Measurements from ENCODE around the gene AMBP. TPM values are rescaled to one million over a fixed set of nuclear protein-coding genes. Genes with fewer than 3 reads are reported as not detected.

Gene AMBP
- total RNA-seq, 2 experiments from 2014 or later, result not detected

DNA sequence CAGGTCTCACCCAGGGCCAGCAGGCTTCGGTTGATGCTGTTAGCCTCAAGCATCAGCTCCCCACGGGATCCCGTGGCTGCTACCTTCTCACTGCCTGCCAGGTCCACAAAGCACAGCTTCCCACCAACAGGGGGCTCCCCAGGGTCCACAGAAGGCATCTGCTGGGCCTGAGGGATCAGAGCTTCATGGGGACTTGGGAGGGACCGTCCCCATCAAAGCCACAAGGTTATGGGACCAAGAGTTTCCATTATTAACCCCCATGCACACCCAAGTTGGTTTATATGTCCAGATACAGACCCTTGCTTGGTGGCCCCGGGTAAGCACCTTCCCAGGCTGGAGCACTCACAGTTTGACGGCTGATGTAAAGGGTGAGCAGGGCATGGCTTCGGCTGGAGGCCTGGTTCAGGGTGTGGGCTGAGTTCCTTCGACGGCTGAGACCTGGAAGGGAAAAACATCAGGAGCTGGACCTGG, 18.0 kb upstream of the AMBP start:
- no peaks in the 10 kb centered on the region for H3K36me3 Mint-ChIP-seq (ENCODE audit: low read depth)
- ATAC-seq, result no peak
- no peak overlapping the region for H3K4me3 Mint-ChIP-seq
- no peaks in the 10 kb centered on the region for H3K9me3 Mint-ChIP-seq (ENCODE audit: insufficient read depth)
- no peak overlapping the region for H3K27ac Mint-ChIP-seq
- ChIA-PET POLR2A (no interaction called here), CTCF (interaction anchor here (1.4 kb wide), 1 partner anchor 13 kb away, joined by 6 read pairs; no protein-coding TSS in a partner anchor)
- H3K4me1 Mint-ChIP-seq (ENCODE audit: low read depth), result no peaks in the 10 kb centered on the region
- no peak for DNase-seq
- peaks cover 29% of the 10 kb centered on the region for H3K27me3 Mint-ChIP-seq (ENCODE audit: low read depth)

DNA sequence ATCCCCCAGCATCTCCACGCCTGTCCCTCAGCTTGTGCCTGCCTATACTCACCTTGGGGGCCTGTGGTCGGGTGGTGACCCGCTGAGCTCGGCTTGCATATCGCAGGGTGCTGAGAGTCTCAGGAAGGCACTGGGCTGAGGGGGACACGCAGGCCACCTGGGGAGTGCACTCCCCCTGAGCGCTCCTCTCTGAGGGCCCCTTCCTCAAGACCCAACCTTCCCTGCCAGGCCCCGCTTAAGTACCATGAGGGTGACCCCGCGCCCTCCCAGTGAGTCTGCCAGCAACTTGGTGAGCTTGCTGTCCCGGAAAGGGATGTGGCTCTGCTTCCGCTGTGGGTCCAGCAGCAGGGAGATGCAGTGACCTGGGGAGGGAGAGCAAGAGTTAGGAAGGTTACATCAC, 16.9 kb upstream of the AMBP start:
- Mint-ChIP-seq H3K27ac (no peak overlapping the region), H3K27me3 (ENCODE audit: low read depth) (peaks cover 25% of the 10 kb centered on the region), H3K4me1 (ENCODE audit: low read depth) (no peaks in the 10 kb centered on the region), H3K4me3 (no peak overlapping the region), H3K36me3 (ENCODE audit: low read depth) (no peaks in the 10 kb centered on the region), H3K9me3 (ENCODE audit: insufficient read depth) (no peaks in the 10 kb centered on the region)
- POLR2A ChIA-PET, result no interaction called here
- CTCF ChIA-PET, result interaction anchor here (0.9 to 1.4 kb wide), 4 partner anchors 12 to 38 kb away, joined by 3 to 6 read pairs (median 4); no protein-coding TSS in a partner anchor
- no peak for ATAC-seq
- DNase-seq, result no peak

DNA sequence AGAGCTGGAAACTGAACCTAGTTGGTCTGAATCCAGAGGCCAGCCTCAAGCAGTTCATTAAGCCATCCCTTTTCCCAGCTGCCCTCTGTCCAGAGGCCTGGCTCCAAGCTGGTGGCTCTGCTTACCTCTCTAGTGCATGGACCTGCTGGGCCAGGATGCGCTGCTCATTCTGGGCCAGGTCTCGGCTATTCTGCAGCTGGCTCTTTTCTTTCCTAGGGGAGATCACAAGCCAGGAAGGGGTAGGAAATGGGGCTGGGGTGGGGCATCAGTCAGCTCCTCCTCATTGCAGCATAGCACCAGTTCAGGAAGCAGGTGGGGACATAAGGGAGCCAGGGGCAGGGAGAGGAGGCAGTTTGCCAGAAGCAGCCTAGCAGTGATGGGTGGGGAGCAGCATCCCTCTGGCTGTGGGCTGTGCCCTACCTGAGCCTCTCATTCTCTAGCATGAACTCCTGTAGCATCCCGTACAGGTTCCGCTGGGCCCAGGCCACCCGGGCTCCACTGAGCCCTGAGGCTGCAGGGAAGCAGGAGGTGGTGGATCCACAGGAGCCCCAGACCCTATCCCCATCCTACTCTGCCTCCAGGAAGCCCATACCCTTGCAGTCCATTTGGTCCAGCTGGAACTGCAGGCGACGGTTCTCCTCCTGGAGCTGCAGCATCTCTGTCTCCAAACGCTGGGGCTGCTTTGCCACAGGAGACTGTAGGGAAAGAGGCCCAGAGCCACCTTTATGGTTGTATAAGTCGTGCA, 15.8 kb upstream of the AMBP start:
- H3K4me1 Mint-ChIP-seq (ENCODE audit: low read depth), result no peaks in the 10 kb centered on the region
- H3K27ac Mint-ChIP-seq, result no peak overlapping the region
- ChIA-PET POLR2A (no interaction called here), CTCF (interaction anchor here (0.9 to 1.0 kb wide), 3 partner anchors 11 to 14 kb away, joined by 3 to 4 read pairs (median 4); no protein-coding TSS in a partner anchor)
- H3K4me3 Mint-ChIP-seq, result no peak overlapping the region
- DNase-seq (no peak), ATAC-seq (no peak)
- no peaks in the 10 kb centered on the region for H3K36me3 Mint-ChIP-seq (ENCODE audit: low read depth)
- no peaks in the 10 kb centered on the region for H3K9me3 Mint-ChIP-seq (ENCODE audit: insufficient read depth)
- peaks cover 16% of the 10 kb centered on the region for H3K27me3 Mint-ChIP-seq (ENCODE audit: low read depth)

DNA sequence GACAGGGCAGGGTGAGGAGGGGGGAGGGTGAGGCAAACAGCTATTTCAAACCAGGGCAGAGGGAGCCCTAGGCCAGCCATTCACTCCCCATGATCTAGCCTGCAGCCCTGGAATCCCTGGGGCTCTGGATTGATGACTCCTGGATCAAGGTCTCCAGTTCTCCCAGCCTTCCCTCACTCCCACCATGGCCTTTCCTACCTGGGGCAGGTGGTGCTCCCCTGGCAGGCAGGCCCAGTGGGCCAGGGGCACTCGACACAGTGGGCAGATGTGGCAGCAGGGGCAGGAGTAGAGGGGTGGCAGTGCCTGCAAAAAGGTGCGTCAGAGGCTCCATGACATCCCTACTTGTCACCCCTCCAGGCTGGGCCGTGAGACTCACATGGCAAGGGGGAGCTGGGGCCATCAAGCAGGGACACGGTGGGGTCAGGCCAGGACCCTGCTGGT, 15.0 kb upstream of the AMBP start:
- ChIA-PET CTCF (interaction anchor here (0.9 to 1.0 kb wide), 2 partner anchors 11 to 17 kb away, joined by 3 read pairs; no protein-coding TSS in a partner anchor), POLR2A (no interaction called here)
- H3K27me3 Mint-ChIP-seq (ENCODE audit: low read depth), result peaks cover 15% of the 10 kb centered on the region
- DNase-seq (no peak), ATAC-seq (no peak)
- no peak overlapping the region for H3K4me3 Mint-ChIP-seq
- H3K36me3 Mint-ChIP-seq (ENCODE audit: low read depth), result no peaks in the 10 kb centered on the region
- H3K4me1 Mint-ChIP-seq (ENCODE audit: low read depth), result no peaks in the 10 kb centered on the region
- no peaks in the 10 kb centered on the region for H3K9me3 Mint-ChIP-seq (ENCODE audit: insufficient read depth)
- no peak overlapping the region for H3K27ac Mint-ChIP-seq

DNA sequence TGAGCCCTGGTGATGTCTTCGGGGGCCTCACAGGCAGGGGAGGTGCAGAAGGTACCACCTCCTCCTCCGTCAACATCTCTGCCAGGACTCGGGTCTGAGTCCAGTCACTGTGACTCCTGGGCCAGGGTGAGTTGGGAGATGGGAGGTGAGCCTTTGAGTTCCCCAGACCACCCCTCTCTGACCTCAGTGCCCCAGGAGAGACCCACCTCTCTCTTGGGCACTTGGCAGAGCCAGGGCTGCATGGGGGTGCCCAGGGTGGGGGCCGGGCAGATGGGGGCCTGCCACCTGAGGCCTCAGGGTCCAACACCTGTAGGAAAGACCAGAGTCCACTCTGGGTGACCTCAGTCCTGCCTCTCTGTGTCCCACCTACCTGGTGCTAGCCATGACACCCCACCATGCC, 14.2 kb upstream of the AMBP start:
- no peak for DNase-seq
- CTCF ChIA-PET, result interaction anchor here (1.0 kb wide), 1 partner anchor 18 kb away, joined by 3 read pairs; no protein-coding TSS in a partner anchor
- POLR2A ChIA-PET, result no interaction called here
- H3K27ac Mint-ChIP-seq, result no peak overlapping the region
- H3K4me3 Mint-ChIP-seq, result no peak overlapping the region
- peaks cover 10% of the 10 kb centered on the region for H3K27me3 Mint-ChIP-seq (ENCODE audit: low read depth)
- no peaks in the 10 kb centered on the region for H3K36me3 Mint-ChIP-seq (ENCODE audit: low read depth)
- no peak for ATAC-seq
- no peaks in the 10 kb centered on the region for H3K4me1 Mint-ChIP-seq (ENCODE audit: low read depth)
- H3K9me3 Mint-ChIP-seq (ENCODE audit: insufficient read depth), result no peaks in the 10 kb centered on the region

DNA sequence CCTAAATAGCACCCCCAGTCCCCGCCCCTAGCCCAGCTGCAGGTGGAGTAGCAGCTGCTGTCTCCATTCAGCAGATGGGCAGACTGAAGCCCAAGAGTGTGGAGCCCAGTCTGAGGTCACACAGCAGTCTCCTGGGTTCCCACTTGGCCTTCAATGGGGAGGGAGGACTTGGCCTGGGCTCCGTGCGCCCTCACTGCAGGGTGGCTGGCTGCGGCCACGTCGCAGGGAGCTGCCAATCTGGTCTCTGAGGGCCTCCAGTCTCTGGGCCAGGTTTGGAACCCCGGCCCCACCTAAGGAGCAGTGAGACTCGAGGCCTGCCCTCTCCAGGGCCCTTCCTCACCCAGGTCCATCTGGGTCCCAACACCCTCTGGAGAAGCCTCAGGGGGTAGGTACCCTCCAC, 13.6 kb upstream of the AMBP start:
- no peaks in the 10 kb centered on the region for H3K36me3 Mint-ChIP-seq (ENCODE audit: low read depth)
- H3K9me3 Mint-ChIP-seq (ENCODE audit: insufficient read depth), result no peaks in the 10 kb centered on the region
- H3K4me1 Mint-ChIP-seq (ENCODE audit: low read depth), result no peaks in the 10 kb centered on the region
- DNase-seq (no peak), ATAC-seq (no peak)
- peaks cover 5% of the 10 kb centered on the region for H3K27me3 Mint-ChIP-seq (ENCODE audit: low read depth)
- no peak overlapping the region for H3K4me3 Mint-ChIP-seq
- ChIA-PET POLR2A (no interaction called here), CTCF (interaction anchor here (0.6 to 1.2 kb wide), 2 partner anchors 9 to 199 kb away, joined by 3 to 5 read pairs; no protein-coding TSS in a partner anchor)
- H3K27ac Mint-ChIP-seq, result no peak overlapping the region

DNA sequence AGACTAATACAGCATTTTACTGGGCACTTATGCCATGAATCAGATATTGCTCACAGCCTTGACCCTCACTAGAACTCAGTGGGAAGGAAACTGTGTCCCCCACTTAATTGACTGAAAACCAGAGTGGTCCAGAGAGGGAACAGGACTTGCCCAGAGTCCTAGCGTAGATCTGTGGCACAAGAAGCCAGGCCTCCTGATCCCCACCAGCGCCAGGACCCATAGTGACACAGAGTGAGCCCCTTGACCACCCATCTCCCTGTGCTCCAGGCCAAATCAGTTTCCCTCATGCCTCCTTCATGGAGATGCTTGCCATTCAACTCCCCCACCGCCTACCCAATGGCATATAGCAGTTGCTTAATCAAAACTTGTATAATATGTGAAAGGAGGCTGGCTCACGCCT, 12.7 kb upstream of the AMBP start:
- CTCF ChIA-PET, result interaction anchor here (1.2 kb wide), 1 partner anchor 8 kb away, joined by 5 read pairs; no protein-coding TSS in a partner anchor
- no peak overlapping the region for H3K4me3 Mint-ChIP-seq
- no peak for DNase-seq
- POLR2A ChIA-PET, result no interaction called here
- no peaks in the 10 kb centered on the region for H3K36me3 Mint-ChIP-seq (ENCODE audit: low read depth)
- ATAC-seq, result no peak
- H3K27ac Mint-ChIP-seq, result no peak overlapping the region
- H3K27me3 Mint-ChIP-seq (ENCODE audit: low read depth), result no peaks in the 10 kb centered on the region
- no peaks in the 10 kb centered on the region for H3K9me3 Mint-ChIP-seq (ENCODE audit: insufficient read depth)
- H3K4me1 Mint-ChIP-seq (ENCODE audit: low read depth), result no peaks in the 10 kb centered on the region

DNA sequence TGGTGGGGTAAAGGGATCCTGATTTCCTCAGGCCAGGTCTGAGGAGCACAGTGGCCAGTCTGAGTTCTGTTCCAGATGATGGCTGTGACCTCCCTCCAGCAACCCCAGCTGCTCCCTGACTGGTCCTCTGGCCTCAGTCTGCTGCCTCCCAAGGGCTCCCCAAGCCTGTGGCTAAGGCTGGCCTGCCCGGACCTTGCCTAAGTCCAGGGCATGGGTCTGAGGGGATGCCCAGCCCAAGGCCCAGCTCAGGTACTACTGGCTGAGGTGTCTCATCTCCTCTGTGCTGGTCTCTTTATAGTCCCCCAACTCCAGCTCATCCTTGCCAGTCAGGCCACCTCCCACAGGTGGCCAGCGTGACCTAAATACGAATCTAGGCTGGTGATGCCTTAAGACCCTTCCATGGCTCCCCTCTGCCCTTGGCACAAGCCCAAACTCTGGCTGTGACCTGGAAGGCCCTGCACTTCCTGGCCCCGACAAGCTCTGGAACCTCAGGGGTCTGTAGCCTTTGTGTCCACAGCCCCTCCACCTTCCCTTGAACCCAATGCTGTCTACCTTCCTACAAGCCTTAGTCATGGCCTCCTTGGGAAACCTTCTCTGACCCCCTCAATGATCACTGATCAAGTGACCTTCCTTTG, 11.2 kb upstream of the AMBP start:
- Mint-ChIP-seq H3K27ac (no peak overlapping the region), H3K36me3 (ENCODE audit: low read depth) (no peaks in the 10 kb centered on the region), H3K4me3 (no peak overlapping the region), H3K4me1 (ENCODE audit: low read depth) (no peaks in the 10 kb centered on the region), H3K9me3 (ENCODE audit: insufficient read depth) (no peaks in the 10 kb centered on the region), H3K27me3 (ENCODE audit: low read depth) (no peaks in the 10 kb centered on the region)
- POLR2A ChIA-PET, result no interaction called here
- CTCF ChIA-PET, result interaction anchor here (1.0 to 1.4 kb wide), 3 partner anchors 19 to 204 kb away, joined by 3 to 4 read pairs (median 3); no protein-coding TSS in a partner anchor
- ATAC-seq (no peak), DNase-seq (no peak)

DNA sequence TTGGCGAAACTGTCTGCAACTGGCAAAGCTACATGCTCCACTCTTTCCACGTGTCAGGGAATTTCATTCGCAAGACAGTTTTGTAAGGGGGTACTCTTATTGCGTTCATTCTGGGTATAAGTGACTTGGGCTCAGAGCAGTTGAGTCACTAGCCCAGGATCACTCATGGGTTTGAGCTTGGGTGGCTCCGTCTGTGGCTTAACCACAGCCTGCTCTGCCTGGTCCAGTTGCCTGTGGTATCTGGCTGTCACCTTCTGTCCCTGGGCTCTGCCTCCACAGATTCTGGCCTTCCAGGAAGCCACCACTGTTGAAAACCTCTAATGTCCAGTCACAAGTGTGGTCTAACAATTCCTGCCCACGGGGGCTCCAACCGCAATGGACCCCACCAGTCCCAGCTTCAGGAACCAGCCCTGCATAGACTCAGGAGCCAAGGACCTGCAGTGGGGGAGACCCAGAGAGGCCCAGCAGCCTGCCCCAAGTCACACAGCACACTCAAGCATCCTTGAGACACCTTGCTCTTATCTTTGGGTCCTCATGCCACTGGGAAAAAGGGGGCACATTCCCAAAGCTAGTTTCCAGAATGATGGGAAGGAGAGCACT, 10.6 kb upstream of the AMBP start:
- H3K9me3 Mint-ChIP-seq (ENCODE audit: insufficient read depth), result no peaks in the 10 kb centered on the region
- H3K4me3 Mint-ChIP-seq, result no peak overlapping the region
- H3K36me3 Mint-ChIP-seq (ENCODE audit: low read depth), result no peaks in the 10 kb centered on the region
- H3K4me1 Mint-ChIP-seq (ENCODE audit: low read depth), result no peaks in the 10 kb centered on the region
- CTCF ChIA-PET, result interaction anchor here (1.4 kb wide), 1 partner anchor 19 kb away, joined by 3 read pairs; no protein-coding TSS in a partner anchor
- ATAC-seq (no peak), DNase-seq (no peak)
- no peak overlapping the region for H3K27ac Mint-ChIP-seq
- H3K27me3 Mint-ChIP-seq (ENCODE audit: low read depth), result no peaks in the 10 kb centered on the region
- POLR2A ChIA-PET, result no interaction called here

DNA sequence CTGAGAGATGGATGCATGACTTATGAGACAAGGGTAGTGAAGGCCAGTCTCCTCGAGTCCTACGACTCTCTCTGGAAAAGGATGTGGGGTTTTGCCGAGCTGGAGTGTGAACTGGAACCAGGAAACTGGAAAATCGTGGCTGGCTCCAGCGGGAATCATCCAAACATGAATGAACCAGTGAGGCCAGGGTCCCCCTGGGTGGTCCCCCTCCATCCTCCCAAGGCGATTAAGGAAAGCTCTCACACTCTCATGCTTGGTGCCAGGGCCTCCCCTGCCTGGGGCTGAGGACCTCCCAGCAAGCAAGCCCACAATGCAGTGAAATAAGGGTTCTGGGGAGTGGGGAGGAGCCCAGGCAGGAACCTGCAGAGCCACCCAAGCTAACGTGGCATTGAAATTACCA, 9.6 kb upstream of the AMBP start:
- CTCF ChIA-PET, result no interaction called here
- H3K4me3 Mint-ChIP-seq, result no peak overlapping the region
- POLR2A ChIA-PET, result no interaction called here

DNA sequence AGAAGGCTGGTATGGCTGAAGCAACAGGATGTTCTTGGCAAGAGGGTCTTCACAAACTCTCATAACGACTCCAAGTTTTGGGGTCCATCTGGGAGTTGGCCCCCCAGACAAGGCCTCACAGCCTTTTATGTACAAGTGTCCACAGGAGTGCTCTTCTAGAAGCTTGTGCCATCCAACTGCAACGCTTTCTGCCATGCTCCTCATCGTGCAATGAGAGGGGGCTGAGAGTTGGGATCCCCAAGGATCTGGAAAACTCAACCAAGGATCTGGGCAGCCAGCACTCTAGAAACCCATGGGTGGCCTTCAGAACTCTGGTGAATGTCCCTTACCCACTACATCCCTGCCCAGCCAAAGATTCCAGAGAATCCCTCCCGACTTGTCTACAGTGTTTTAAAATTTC, 8.5 kb upstream of the AMBP start:
- POLR2A ChIA-PET, result no interaction called here
- CTCF ChIA-PET, result interaction anchor here (1.4 kb wide), 1 partner anchor 21 kb away, joined by 6 read pairs; no protein-coding TSS in a partner anchor
- no peak overlapping the region for H3K27ac Mint-ChIP-seq
- DNase-seq, result no peak
- no peaks in the 10 kb centered on the region for H3K9me3 Mint-ChIP-seq (ENCODE audit: insufficient read depth)
- ATAC-seq, result no peak
- no peak overlapping the region for H3K4me3 Mint-ChIP-seq
- no peaks in the 10 kb centered on the region for H3K27me3 Mint-ChIP-seq (ENCODE audit: low read depth)
- no peaks in the 10 kb centered on the region for H3K4me1 Mint-ChIP-seq (ENCODE audit: low read depth)
- no peaks in the 10 kb centered on the region for H3K36me3 Mint-ChIP-seq (ENCODE audit: low read depth)

More for the DNA sequence above, 9.6 kb upstream of the AMBP start:
- H3K36me3 Mint-ChIP-seq (ENCODE audit: low read depth), result no peaks in the 10 kb centered on the region
- H3K27me3 Mint-ChIP-seq (ENCODE audit: low read depth), result no peaks in the 10 kb centered on the region
- no peaks in the 10 kb centered on the region for H3K4me1 Mint-ChIP-seq (ENCODE audit: low read depth)
- no peak for ATAC-seq
- H3K9me3 Mint-ChIP-seq (ENCODE audit: insufficient read depth), result no peaks in the 10 kb centered on the region
- no peak for DNase-seq
- H3K27ac Mint-ChIP-seq, result no peak overlapping the region

DNA sequence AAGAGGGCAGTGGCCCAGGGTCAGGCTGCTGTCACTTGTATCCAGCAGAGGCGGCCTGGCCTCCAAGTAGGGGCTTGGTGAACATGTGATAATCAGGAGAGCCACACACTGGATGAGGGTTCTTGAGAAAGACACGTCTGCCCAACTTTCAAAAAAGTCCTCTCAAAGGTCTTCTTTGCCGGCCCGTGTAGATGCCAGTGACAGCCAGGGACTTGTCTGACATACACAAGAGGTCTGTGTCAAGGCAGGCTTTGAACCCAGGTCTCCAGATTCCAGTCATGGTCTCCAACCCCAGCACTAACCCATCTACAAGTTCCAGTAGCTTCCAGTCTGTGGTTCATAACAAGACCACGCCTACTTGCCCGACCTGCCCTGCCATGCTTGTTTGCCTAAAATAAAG, 7.9 kb upstream of the AMBP start:
- DNase-seq (no peak), ATAC-seq (no peak)
- Mint-ChIP-seq H3K4me3 (no peak overlapping the region), H3K4me1 (ENCODE audit: low read depth) (no peaks in the 10 kb centered on the region), H3K27ac (no peak overlapping the region), H3K9me3 (ENCODE audit: insufficient read depth) (no peaks in the 10 kb centered on the region), H3K27me3 (ENCODE audit: low read depth) (no peaks in the 10 kb centered on the region), H3K36me3 (ENCODE audit: low read depth) (no peaks in the 10 kb centered on the region)
- ChIA-PET CTCF (interaction anchor here (1.4 kb wide), 1 partner anchor 21 kb away, joined by 6 read pairs; no protein-coding TSS in a partner anchor), POLR2A (no interaction called here)

Measured in activated CD8-positive, alpha-beta T cell treated with anti-CD3 and anti-CD28 coated beads, Interleukin-2, amount 10 ng/mL, durations not matched to agents 7 days and 5 days (primary cell).